BJ (cell line): Measurements from ENCODE around the gene ZSWIM7. TPM values are rescaled to one million over a fixed set of nuclear protein-coding genes. Genes with fewer than 3 reads are reported as not detected.

Experiments
- CTCF ChIA-PET: fragments of 350-600 bp; formaldehyde crosslinking; extraction: SDS; loops from one replicate; lab custom pipeline; 2021; ENCODE audit warnings: antibody characterized with exemption, inconsistent platforms; lab: Yijun Ruan, JAX
- POLR2A ChIA-PET: fragments of 300-600 bp; sonication (Branson Sonifier 250); formaldehyde crosslinking; extraction: SDS; loops from one replicate; lab custom pipeline; 2021; ENCODE audit warnings: antibody characterized with exemption; lab: Charles Lee
- DNase-seq: peaks from one replicate; pipeline ENCODE4 v3.0.0-alpha.2; 2011; ENCODE audit warnings: low read depth
- H3K27me3 ChIP-seq: 2 replicates; pipeline ENCODE4 v1.6.0; 2011; ENCODE audit warnings: low read length; ENCODE audit not compliant: control insufficient read depth, insufficient read depth
- H3K36me3 ChIP-seq: 2 replicates; pipeline ENCODE4 v1.5.1; 2011; ENCODE audit warnings: low read length; ENCODE audit not compliant: control insufficient read depth, insufficient read depth
- H3K4me3 ChIP-seq: 2 replicates; pipeline ENCODE4 v1.5.1; 2011; ENCODE audit warnings: low read depth, mild to moderate bottlenecking, control low read depth, low read length
- CTCF ChIP-seq: IDR thresholded peaks from 2 replicates; pipeline ENCODE4 v1.5.1; 2011; ENCODE audit warnings: low read depth, mild to moderate bottlenecking, control low read depth, inconsistent platforms, low read length, moderate library complexity; ENCODE audit not compliant: insufficient read depth
- polyA plus RNA-seq: library from polyadenylated mRNA; depleted of rRNA; stranded (reverse); fragments of >200 nt; gene quantifications from 2 replicates; pipeline ENCODE4 v1.2.3, GENCODE V29; 2011

Gene ZSWIM7
- polyA plus RNA-seq, 1 experiment = 21.6 TPM

- H3K36me3 ChIP-seq = peaks cover 11% of the 10 kb centered on the region
- CTCF ChIA-PET = no interaction called here
- POLR2A ChIA-PET = no interaction called here
These were observed 41.3 kb upstream of the ZSWIM7 start for GRCh38 chr17:16040710-16041251.

GRCh38 chr17:16037636-16038035, 38.1 kb upstream of the ZSWIM7 start:
- peaks cover 13% of the 10 kb centered on the region for H3K36me3 ChIP-seq
- DNase-seq = no peak
- ChIA-PET POLR2A (no interaction called here), CTCF (no interaction called here)
- no peak overlapping the region for H3K4me3 ChIP-seq
- H3K27me3 ChIP-seq = no peaks in the 10 kb centered on the region
- TF ChIP-seq CTCF = no peak

More at GRCh38 chr17:16040710-16041251, 41.3 kb upstream of the ZSWIM7 start:
- Histone ChIP-seq H3K4me3 (no peak overlapping the region), H3K27me3 (no peaks in the 10 kb centered on the region)
- TF ChIP-seq CTCF = no peak
- DNase-seq = peak; percentile 43

- ChIA-PET CTCF (no interaction called here), POLR2A (interaction anchor here (0.6 kb wide), 1 partner anchor 21 kb away, joined by 3 read pairs; no protein-coding TSS in a partner anchor)
- Histone ChIP-seq H3K27me3 (no peaks in the 10 kb centered on the region), H3K36me3 (peaks cover 17% of the 10 kb centered on the region), H3K4me3 (no peak overlapping the region)
- no peak for DNase-seq
- no peak for TF ChIP-seq CTCF
These were observed 36.8 kb upstream of the ZSWIM7 start for GRCh38 chr17:16036261-16036660.

GRCh38 chr17:16033729-16034349, 34.3 kb upstream of the ZSWIM7 start:
- no peaks in the 10 kb centered on the region for H3K27me3 ChIP-seq
- ChIA-PET CTCF (no interaction called here), POLR2A (no interaction called here)
- no peak for TF ChIP-seq CTCF
- DNase-seq = no peak
- H3K36me3 ChIP-seq = peaks cover 16% of the 10 kb centered on the region
- H3K4me3 ChIP-seq = no peak overlapping the region

- DNase-seq = peak; percentile 65
- no peak overlapping the region for H3K4me3 ChIP-seq
- CTCF ChIA-PET = interaction anchor here (0.6 to 1.4 kb wide), 3 partner anchors 14 to 342 kb away, joined by 3 to 6 read pairs (median 4); no protein-coding TSS in a partner anchor
- TF ChIP-seq CTCF = no peak
- POLR2A ChIA-PET = no interaction called here
- H3K36me3 ChIP-seq = peaks cover 17% of the 10 kb centered on the region
- H3K27me3 ChIP-seq = no peaks in the 10 kb centered on the region
These were observed 28.4 kb upstream of the ZSWIM7 start for GRCh38 chr17:16027708-16028584.
